ENCODE data around the gene CBFB.

DNA sequence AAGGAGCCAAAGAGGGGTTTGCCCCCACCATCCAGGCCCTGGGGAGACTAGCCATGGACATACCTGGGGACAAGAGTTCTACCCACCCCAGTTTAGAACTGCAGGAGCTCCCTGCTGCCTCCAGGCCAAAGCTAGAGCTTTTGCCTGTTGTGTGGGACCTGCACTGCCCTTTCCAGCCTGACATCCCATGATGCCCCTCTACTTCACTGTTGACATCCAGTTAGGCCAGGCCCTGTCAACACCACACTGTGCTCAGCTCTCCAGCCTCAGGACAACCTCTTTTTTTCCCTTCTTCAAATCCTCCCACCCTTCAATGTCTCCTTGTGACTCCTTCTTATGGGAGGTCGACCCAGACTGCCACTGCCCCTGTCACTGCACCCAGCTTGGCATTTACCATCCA is 19.8 kb upstream of the CBFB start:
- no peak for TF ChIP-seq EZH2 (IDR thresholded peaks at IDR 0.05; ENCODE audit: low read depth, unreplicated experiment)
- TF ChIP-seq, protein P1, sequence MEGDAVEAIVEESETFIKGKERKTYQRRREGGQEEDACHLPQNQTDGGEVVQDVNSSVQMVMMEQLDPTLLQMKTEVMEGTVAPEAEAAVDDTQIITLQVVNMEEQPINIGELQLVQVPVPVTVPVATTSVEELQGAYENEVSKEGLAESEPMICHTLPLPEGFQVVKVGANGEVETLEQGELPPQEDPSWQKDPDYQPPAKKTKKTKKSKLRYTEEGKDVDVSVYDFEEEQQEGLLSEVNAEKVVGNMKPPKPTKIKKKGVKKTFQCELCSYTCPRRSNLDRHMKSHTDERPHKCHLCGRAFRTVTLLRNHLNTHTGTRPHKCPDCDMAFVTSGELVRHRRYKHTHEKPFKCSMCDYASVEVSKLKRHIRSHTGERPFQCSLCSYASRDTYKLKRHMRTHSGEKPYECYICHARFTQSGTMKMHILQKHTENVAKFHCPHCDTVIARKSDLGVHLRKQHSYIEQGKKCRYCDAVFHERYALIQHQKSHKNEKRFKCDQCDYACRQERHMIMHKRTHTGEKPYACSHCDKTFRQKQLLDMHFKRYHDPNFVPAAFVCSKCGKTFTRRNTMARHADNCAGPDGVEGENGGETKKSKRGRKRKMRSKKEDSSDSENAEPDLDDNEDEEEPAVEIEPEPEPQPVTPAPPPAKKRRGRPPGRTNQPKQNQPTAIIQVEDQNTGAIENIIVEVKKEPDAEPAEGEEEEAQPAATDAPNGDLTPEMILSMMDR (conservative IDR thresholded peaks at IDR 0.05; ENCODE audit: low read depth in 2 of 2), result no peak

All from GM23338 (cell line).